Neural cell (in vitro differentiated cells): Measurements from ENCODE around the gene STK17B. TPM values are rescaled to one million over a fixed set of nuclear protein-coding genes. Genes with fewer than 3 reads are reported as not detected.

Experiments used
- H2AFZ ChIP-seq: fragments of 200-600, 300-800 bp; sonication (generic), shearing (Covaris generic); 2 replicates; pipeline ENCODE4 v1.6.0; 2014; ENCODE audit warnings: low read depth, mild to moderate bottlenecking, antibody characterized with exemption, low read length, moderate library complexity
- H3F3A ChIP-seq: fragments of 200-600 bp; shearing (Covaris generic); 2 replicates; pipeline ENCODE4 v1.6.1; 2016; ENCODE audit warnings: mild to moderate bottlenecking, moderate library complexity, mixed read lengths, antibody characterized with exemption, low read length; ENCODE audit not compliant: insufficient read depth, poor library complexity, severe bottlenecking
- H3K27ac ChIP-seq: fragments of 200-600, 300-800 bp; sonication (generic), shearing (Covaris generic); 2 replicates; pipeline ENCODE4 v1.5.1; 2014; ENCODE audit warnings: mild to moderate bottlenecking, low read length, moderate library complexity
- H3K27me3 ChIP-seq: fragments of 300-800, 200-600 bp; sonication (generic), shearing (Covaris generic); 2 replicates; pipeline ENCODE4 v1.6.0; 2014; ENCODE audit warnings: mild to moderate bottlenecking, low read depth, low read length, moderate library complexity; ENCODE audit not compliant: insufficient read depth
- H3K36me3 ChIP-seq: fragments of 300-800, 200-600 bp; sonication (generic), shearing (Covaris generic); 2 replicates; pipeline ENCODE4 v1.5.1; 2014; ENCODE audit warnings: mild to moderate bottlenecking, antibody characterized with exemption, low read length, moderate library complexity; ENCODE audit not compliant: insufficient read depth
- H3K4me2 ChIP-seq: fragments of 300-800, 200-600 bp; sonication (generic), shearing (Covaris generic); 2 replicates; pipeline ENCODE4 v1.6.0; 2014; ENCODE audit warnings: mild to moderate bottlenecking, low read length
- H3K4me3 ChIP-seq: fragments of 300-800, 200-600 bp; sonication (generic), shearing (Covaris generic); 2 replicates; pipeline ENCODE4 v1.5.1; 2014; ENCODE audit warnings: mild to moderate bottlenecking, low read length, moderate library complexity
- H3K79me2 ChIP-seq: fragments of 200-600 bp; shearing (Covaris generic); replicated peaks from 2 replicates; pipeline ENCODE4 v1.6.0; 2014; ENCODE audit warnings: mild to moderate bottlenecking, low read length, moderate library complexity; ENCODE audit not compliant: insufficient read depth
- H3K9ac ChIP-seq: fragments of 300-800, 200-600 bp; sonication (generic), shearing (Covaris generic); 2 replicates; pipeline ENCODE4 v1.6.1; 2016; ENCODE audit warnings: mild to moderate bottlenecking, low read length, mixed read lengths
- H3K9me2 ChIP-seq: fragments of 200-600 bp; shearing (Covaris generic); 2 replicates; pipeline ENCODE4 v1.6.1; 2016; ENCODE audit warnings: mild to moderate bottlenecking, low read length, mixed read lengths; ENCODE audit not compliant: insufficient read depth
- H3K9me3 ChIP-seq: fragments of 200-600, 300-800 bp; sonication (generic), shearing (Covaris generic); 2 replicates; pipeline ENCODE4 v1.6.1; 2016; ENCODE audit warnings: mild to moderate bottlenecking, mixed run types, low read length, moderate library complexity, mixed read lengths
- H4K20me1 ChIP-seq: fragments of 200-600 bp; shearing (Covaris generic); 2 replicates; pipeline ENCODE4 v1.6.1; 2016; ENCODE audit warnings: mild to moderate bottlenecking, mixed run types; ENCODE audit not compliant: insufficient read depth
- EP300 ChIP-seq: fragments of 450-650 bp; conservative IDR thresholded peaks from 2 replicates; pipeline ENCODE4 v1.6.1; 2014; ENCODE audit warnings: antibody characterized with exemption, mild to moderate bottlenecking, moderate library complexity; ENCODE audit not compliant: poor library complexity, severe bottlenecking
- EZH2 ChIP-seq: fragments of 200-600, 300-800 bp; shearing (Covaris generic), sonication (generic); IDR thresholded peaks from 2 replicates; pipeline ENCODE4 v1.6.1; 2014; ENCODE audit warnings: antibody characterized with exemption, low read length, borderline replicate concordance, mild to moderate bottlenecking; ENCODE audit not compliant: insufficient read depth, poor library complexity, severe bottlenecking
- MXI1 ChIP-seq: fragments of 450-650 bp; conservative IDR thresholded peaks from 2 replicates; pipeline ENCODE4 v1.6.1; 2014; ENCODE audit warnings: antibody characterized with exemption, mild to moderate bottlenecking; ENCODE audit not compliant: poor library complexity, severe bottlenecking
- POLR2AphosphoS5 ChIP-seq: IDR thresholded peaks from 2 replicates; pipeline ENCODE4 v1.6.1; 2012
- RAD21 ChIP-seq: fragments of 450-650 bp; conservative IDR thresholded peaks from 2 replicates; pipeline ENCODE4 v1.6.1; 2014; ENCODE audit warnings: antibody characterized with exemption, mild to moderate bottlenecking, moderate library complexity
- SMC3 ChIP-seq: fragments of 450-650 bp; conservative IDR thresholded peaks from 2 replicates; pipeline ENCODE4 v1.6.1; 2014; ENCODE audit warnings: antibody characterized with exemption, mild to moderate bottlenecking, moderate library complexity; ENCODE audit not compliant: poor library complexity
- TAF1 ChIP-seq: IDR thresholded peaks from 2 replicates; pipeline ENCODE4 v1.6.1; 2012; ENCODE audit warnings: low read depth
- polyA plus RNA-seq: library from polyadenylated mRNA; depleted of rRNA; stranded (reverse); fragments of >200 nt; gene quantifications from 2 replicates; pipeline ENCODE4 v1.2.3, GENCODE V29; 2014
- TF ChIP-seq, protein P1 (sequence below): fragments of 450-650 bp; IDR thresholded peaks from 2 replicates; pipeline ENCODE4 v1.5.1; 2014; ENCODE audit warnings: antibody characterized with exemption, mild to moderate bottlenecking, moderate library complexity; ENCODE audit not compliant: poor library complexity, severe bottlenecking
- TF ChIP-seq, protein P2 (sequence below): IDR thresholded peaks from 2 replicates; pipeline ENCODE4 v1.6.1; 2012; ENCODE audit warnings: borderline replicate concordance

STK17B gene
- polyA plus RNA-seq, 1 donor from 2014 or later = 0.67 TPM

- Histone ChIP-seq H3K9me2 (no peaks in the 10 kb centered on the region), H3K4me3 (no peak overlapping the region), H3K27me3 (no peaks in the 10 kb centered on the region), H3K9me3 (no peaks in the 10 kb centered on the region), H3K27ac (no peak overlapping the region), H3F3A (no peaks in the 10 kb centered on the region), H3K4me2 (no peak overlapping the region), H3K36me3 (no peaks in the 10 kb centered on the region), H4K20me1 (no peaks in the 10 kb centered on the region), H3K79me2 (no peaks in the 10 kb centered on the region), H3K9ac (no peak overlapping the region), H2AFZ (no peak overlapping the region)
- TF ChIP-seq SMC3 (no peak), POLR2AphosphoS5 (no peak), EP300 (no peak), EZH2 (no peak)
Observed at GRCh38 chr2:196144513-196145126, 26.8 kb downstream of the STK17B start.

GRCh38 chr2:196143730-196144131 lies 27.6 kb downstream of the STK17B start:
- H3K79me2 ChIP-seq = no peaks in the 10 kb centered on the region
- no peaks in the 10 kb centered on the region for H3K27me3 ChIP-seq
- H4K20me1 ChIP-seq = no peaks in the 10 kb centered on the region
- H2AFZ ChIP-seq = no peak overlapping the region
- H3K4me3 ChIP-seq = no peak overlapping the region
- no peaks in the 10 kb centered on the region for H3K9me3 ChIP-seq
- no peak overlapping the region for H3K27ac ChIP-seq
- no peaks in the 10 kb centered on the region for H3F3A ChIP-seq
- H3K4me2 ChIP-seq = no peak overlapping the region
- H3K9me2 ChIP-seq = no peaks in the 10 kb centered on the region
- H3K36me3 ChIP-seq = no peaks in the 10 kb centered on the region
- H3K9ac ChIP-seq = no peak overlapping the region
- TF ChIP-seq SMC3 (no peak), RAD21 (no peak), POLR2AphosphoS5 (no peak), TAF1 (no peak), EP300 (no peak), EZH2 (no peak), MXI1 (no peak)
- TF ChIP-seq, protein P1, sequence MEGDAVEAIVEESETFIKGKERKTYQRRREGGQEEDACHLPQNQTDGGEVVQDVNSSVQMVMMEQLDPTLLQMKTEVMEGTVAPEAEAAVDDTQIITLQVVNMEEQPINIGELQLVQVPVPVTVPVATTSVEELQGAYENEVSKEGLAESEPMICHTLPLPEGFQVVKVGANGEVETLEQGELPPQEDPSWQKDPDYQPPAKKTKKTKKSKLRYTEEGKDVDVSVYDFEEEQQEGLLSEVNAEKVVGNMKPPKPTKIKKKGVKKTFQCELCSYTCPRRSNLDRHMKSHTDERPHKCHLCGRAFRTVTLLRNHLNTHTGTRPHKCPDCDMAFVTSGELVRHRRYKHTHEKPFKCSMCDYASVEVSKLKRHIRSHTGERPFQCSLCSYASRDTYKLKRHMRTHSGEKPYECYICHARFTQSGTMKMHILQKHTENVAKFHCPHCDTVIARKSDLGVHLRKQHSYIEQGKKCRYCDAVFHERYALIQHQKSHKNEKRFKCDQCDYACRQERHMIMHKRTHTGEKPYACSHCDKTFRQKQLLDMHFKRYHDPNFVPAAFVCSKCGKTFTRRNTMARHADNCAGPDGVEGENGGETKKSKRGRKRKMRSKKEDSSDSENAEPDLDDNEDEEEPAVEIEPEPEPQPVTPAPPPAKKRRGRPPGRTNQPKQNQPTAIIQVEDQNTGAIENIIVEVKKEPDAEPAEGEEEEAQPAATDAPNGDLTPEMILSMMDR = no peak
- TF ChIP-seq, protein P2, sequence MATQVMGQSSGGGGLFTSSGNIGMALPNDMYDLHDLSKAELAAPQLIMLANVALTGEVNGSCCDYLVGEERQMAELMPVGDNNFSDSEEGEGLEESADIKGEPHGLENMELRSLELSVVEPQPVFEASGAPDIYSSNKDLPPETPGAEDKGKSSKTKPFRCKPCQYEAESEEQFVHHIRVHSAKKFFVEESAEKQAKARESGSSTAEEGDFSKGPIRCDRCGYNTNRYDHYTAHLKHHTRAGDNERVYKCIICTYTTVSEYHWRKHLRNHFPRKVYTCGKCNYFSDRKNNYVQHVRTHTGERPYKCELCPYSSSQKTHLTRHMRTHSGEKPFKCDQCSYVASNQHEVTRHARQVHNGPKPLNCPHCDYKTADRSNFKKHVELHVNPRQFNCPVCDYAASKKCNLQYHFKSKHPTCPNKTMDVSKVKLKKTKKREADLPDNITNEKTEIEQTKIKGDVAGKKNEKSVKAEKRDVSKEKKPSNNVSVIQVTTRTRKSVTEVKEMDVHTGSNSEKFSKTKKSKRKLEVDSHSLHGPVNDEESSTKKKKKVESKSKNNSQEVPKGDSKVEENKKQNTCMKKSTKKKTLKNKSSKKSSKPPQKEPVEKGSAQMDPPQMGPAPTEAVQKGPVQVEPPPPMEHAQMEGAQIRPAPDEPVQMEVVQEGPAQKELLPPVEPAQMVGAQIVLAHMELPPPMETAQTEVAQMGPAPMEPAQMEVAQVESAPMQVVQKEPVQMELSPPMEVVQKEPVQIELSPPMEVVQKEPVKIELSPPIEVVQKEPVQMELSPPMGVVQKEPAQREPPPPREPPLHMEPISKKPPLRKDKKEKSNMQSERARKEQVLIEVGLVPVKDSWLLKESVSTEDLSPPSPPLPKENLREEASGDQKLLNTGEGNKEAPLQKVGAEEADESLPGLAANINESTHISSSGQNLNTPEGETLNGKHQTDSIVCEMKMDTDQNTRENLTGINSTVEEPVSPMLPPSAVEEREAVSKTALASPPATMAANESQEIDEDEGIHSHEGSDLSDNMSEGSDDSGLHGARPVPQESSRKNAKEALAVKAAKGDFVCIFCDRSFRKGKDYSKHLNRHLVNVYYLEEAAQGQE = no peak
